Activated CD4-positive, alpha-beta memory T cell treated with anti-CD3 and anti-CD28 coated beads, Interleukin-2, amount 10 ng/mL, durations not matched to agents 7 days and 5 days (primary cell): ENCODE measurements around the gene DPP10. TPM values are rescaled to one million over a fixed set of nuclear protein-coding genes. Genes with fewer than 3 reads are reported as not detected.

Source experiments
- CTCF ChIA-PET: fragments of 350-600 bp; sonication (Branson Sonifier 250); formaldehyde crosslinking; loops from one replicate; lab custom pipeline; 2021; ENCODE audit warnings: antibody characterized with exemption, inconsistent platforms; lab: Charles Lee
- POLR2A ChIA-PET: fragments of 350-600 bp; sonication (Branson Sonifier 250); formaldehyde crosslinking; loops from one replicate; lab custom pipeline; 2021; ENCODE audit warnings: antibody characterized with exemption; lab: Charles Lee
- DNase-seq: peaks from one replicate; pipeline ENCODE4 v3.0.0-alpha.2; 2020
- H3K27ac Mint-ChIP-seq: one replicate; pipeline ENCODE4 v1.8.0; 2021; ENCODE audit warnings: mild to moderate bottlenecking, mixed read lengths
- H3K27me3 Mint-ChIP-seq: one replicate; pipeline ENCODE4 v1.8.0; 2021; ENCODE audit warnings: mixed read lengths
- H3K36me3 Mint-ChIP-seq: one replicate; pipeline ENCODE4 v1.8.0; 2021; ENCODE audit warnings: low read depth, mixed read lengths
- H3K4me1 Mint-ChIP-seq: one replicate; pipeline ENCODE4 v1.8.0; 2021; ENCODE audit warnings: mixed read lengths
- H3K4me3 Mint-ChIP-seq: one replicate; pipeline ENCODE4 v1.8.0; 2021; ENCODE audit warnings: mild to moderate bottlenecking, mixed read lengths
- H3K9me3 Mint-ChIP-seq: one replicate; pipeline ENCODE4 v1.8.0; 2021; ENCODE audit warnings: mixed read lengths
- total RNA-seq, 2 experiments: library from RNA; stranded (reverse); gene quantifications; one replicate each; pipeline ENCODE4 v1.2.3, GENCODE V29; 2021

The DPP10 gene
- total RNA-seq, 2 experiments from 2014 or later, result not detected

GRCh38 chr2:114784046-114784445 is 341.6 kb downstream of the DPP10 start:
- Mint-ChIP-seq H3K4me1 (no peaks in the 10 kb centered on the region), H3K9me3 (no peaks in the 10 kb centered on the region), H3K36me3 (no peaks in the 10 kb centered on the region), H3K27ac (no peak overlapping the region), H3K27me3 (no peaks in the 10 kb centered on the region), H3K4me3 (no peak overlapping the region)
- DNase-seq, result no peak
- ChIA-PET POLR2A (no interaction called here), CTCF (no interaction called here)

- no peak for DNase-seq
- Mint-ChIP-seq H3K27me3 (no peaks in the 10 kb centered on the region), H3K27ac (no peak overlapping the region), H3K36me3 (no peaks in the 10 kb centered on the region), H3K4me1 (no peaks in the 10 kb centered on the region), H3K4me3 (no peak overlapping the region), H3K9me3 (no peaks in the 10 kb centered on the region)
- ChIA-PET CTCF (no interaction called here), POLR2A (no interaction called here)
Observed at GRCh38 chr2:114784890-114785583, 342.6 kb downstream of the DPP10 start.

DNA sequence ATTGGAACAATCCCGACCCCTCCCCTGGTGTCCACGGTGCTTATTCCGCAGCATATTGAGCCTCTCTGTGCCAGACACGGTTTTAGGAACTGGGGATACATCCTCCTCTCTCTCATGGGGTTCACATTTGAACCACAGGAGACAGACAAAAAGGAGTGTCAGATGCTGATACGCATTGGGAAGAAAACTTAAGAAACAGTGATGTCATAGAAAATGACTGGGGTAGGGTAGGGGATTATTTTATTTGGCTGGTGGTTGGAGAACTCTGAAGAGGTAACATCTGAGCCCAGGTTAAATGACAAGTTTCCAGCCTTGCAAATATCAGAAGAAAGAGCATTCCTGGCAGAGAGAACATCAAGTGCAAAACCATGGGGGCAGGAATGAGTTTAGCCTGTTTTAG is 344.5 kb downstream of the DPP10 start:
- DNase-seq, result no peak
- Mint-ChIP-seq H3K4me1 (no peaks in the 10 kb centered on the region), H3K36me3 (no peaks in the 10 kb centered on the region), H3K9me3 (no peaks in the 10 kb centered on the region), H3K27me3 (no peaks in the 10 kb centered on the region), H3K27ac (no peak overlapping the region), H3K4me3 (no peak overlapping the region)
- CTCF ChIA-PET, result no interaction called here
- POLR2A ChIA-PET, result no interaction called here

DNA sequence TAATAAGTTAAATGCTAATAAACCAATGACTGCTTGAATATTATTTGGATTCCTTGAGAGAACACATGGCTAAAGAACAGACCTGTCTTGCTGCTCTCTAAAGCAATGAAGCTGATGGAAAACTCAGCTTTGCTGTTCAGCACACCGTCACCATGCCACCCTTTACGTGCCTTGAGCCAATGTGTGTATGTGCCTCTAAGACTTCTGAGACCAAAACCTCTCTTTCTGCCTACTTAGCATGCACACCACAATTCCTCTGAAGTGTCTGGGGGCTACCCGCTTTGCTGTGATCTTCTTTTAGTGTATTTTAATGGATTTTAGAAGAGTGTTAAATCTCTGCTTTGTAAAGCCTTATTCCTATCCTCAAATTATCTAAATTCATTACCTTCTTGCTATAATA is 345.0 kb downstream of the DPP10 start:
- H3K27me3 Mint-ChIP-seq, result no peaks in the 10 kb centered on the region
- no peaks in the 10 kb centered on the region for H3K9me3 Mint-ChIP-seq
- no peaks in the 10 kb centered on the region for H3K4me1 Mint-ChIP-seq
- POLR2A ChIA-PET, result no interaction called here
- no peak overlapping the region for H3K4me3 Mint-ChIP-seq
- CTCF ChIA-PET, result no interaction called here
- H3K27ac Mint-ChIP-seq, result no peak overlapping the region
- no peak for DNase-seq
- no peaks in the 10 kb centered on the region for H3K36me3 Mint-ChIP-seq

- Mint-ChIP-seq H3K27me3 (no peaks in the 10 kb centered on the region), H3K4me3 (no peak overlapping the region), H3K9me3 (no peaks in the 10 kb centered on the region)
Observed at GRCh38 chr2:114789989-114790388, 347.5 kb downstream of the DPP10 start.

DNA sequence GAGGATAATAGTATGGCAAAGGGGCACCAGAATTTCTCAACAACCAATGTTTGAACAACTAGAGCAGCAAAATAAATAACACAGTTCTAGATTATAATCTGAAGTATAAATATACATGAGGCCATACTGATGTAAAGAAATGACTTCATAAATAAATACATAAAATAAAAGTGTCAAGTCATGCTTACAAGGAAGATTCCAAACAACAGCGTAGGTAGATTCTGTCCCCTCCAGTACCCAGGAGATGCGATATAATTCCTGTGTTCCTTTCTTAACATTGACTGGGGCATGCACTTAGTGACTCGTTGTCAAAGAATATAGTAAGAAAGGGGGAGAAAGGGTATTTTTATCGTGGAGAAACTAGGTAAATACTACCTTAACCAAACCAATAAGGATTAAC is 355.1 kb downstream of the DPP10 start:
- POLR2A ChIA-PET, result no interaction called here
- H3K4me3 Mint-ChIP-seq, result no peak overlapping the region
- CTCF ChIA-PET, result no interaction called here
- no peak overlapping the region for H3K27ac Mint-ChIP-seq
- no peaks in the 10 kb centered on the region for H3K4me1 Mint-ChIP-seq
- H3K36me3 Mint-ChIP-seq, result no peaks in the 10 kb centered on the region
- DNase-seq, result no peak
- H3K9me3 Mint-ChIP-seq, result peaks cover 5% of the 10 kb centered on the region
- no peaks in the 10 kb centered on the region for H3K27me3 Mint-ChIP-seq

More at GRCh38 chr2:114789989-114790388, 347.5 kb downstream of the DPP10 start:
- Mint-ChIP-seq H3K36me3 (no peaks in the 10 kb centered on the region), H3K27ac (no peak overlapping the region), H3K4me1 (no peaks in the 10 kb centered on the region)
- DNase-seq, result no peak
- POLR2A ChIA-PET, result no interaction called here
- CTCF ChIA-PET, result no interaction called here

DNA sequence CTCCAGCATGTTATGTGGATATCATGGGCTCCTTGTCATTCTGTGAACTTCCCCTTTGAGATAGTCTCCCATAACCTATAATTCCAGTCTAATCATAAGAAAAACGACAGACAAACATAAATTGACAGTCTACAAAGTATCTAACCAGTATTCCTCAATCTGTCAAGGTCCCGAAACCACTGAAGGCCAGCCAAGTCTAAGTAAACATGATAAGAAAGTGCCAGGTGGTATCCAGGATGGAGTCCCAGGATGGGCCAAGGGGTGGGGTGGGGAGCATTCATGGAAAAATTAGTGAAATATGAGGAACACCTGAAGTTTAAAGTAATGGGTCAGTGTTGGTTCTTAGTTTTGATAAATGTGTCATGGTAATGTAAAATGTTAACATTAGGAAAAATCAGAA is 355.5 kb downstream of the DPP10 start:
- ChIA-PET POLR2A (no interaction called here), CTCF (no interaction called here)
- H3K4me3 Mint-ChIP-seq, result no peak overlapping the region
- peaks cover 5% of the 10 kb centered on the region for H3K9me3 Mint-ChIP-seq
- no peaks in the 10 kb centered on the region for H3K36me3 Mint-ChIP-seq
- H3K4me1 Mint-ChIP-seq, result no peaks in the 10 kb centered on the region
- no peaks in the 10 kb centered on the region for H3K27me3 Mint-ChIP-seq
- DNase-seq, result no peak
- no peak overlapping the region for H3K27ac Mint-ChIP-seq

GRCh38 chr2:114800371-114800770 is 357.9 kb downstream of the DPP10 start:
- POLR2A ChIA-PET, result no interaction called here
- no peak for DNase-seq
- CTCF ChIA-PET, result no interaction called here
- Mint-ChIP-seq H3K27ac (no peak overlapping the region), H3K36me3 (no peaks in the 10 kb centered on the region), H3K9me3 (peaks cover 5% of the 10 kb centered on the region), H3K27me3 (no peaks in the 10 kb centered on the region), H3K4me1 (no peaks in the 10 kb centered on the region), H3K4me3 (no peak overlapping the region)

- Mint-ChIP-seq H3K36me3 (no peaks in the 10 kb centered on the region), H3K9me3 (no peaks in the 10 kb centered on the region), H3K4me3 (no peak overlapping the region), H3K27me3 (no peaks in the 10 kb centered on the region), H3K27ac (no peak overlapping the region), H3K4me1 (no peaks in the 10 kb centered on the region)
- no peak for DNase-seq
- ChIA-PET POLR2A (no interaction called here), CTCF (no interaction called here)
Observed at GRCh38 chr2:114805195-114805594, 362.8 kb downstream of the DPP10 start.

GRCh38 chr2:114810092-114810491 is 367.7 kb downstream of the DPP10 start:
- Mint-ChIP-seq H3K9me3 (peaks cover 3% of the 10 kb centered on the region), H3K36me3 (no peaks in the 10 kb centered on the region), H3K27me3 (no peaks in the 10 kb centered on the region), H3K27ac (no peak overlapping the region), H3K4me3 (no peak overlapping the region), H3K4me1 (no peaks in the 10 kb centered on the region)
- POLR2A ChIA-PET, result no interaction called here
- CTCF ChIA-PET, result no interaction called here
- no peak for DNase-seq

- Mint-ChIP-seq H3K4me3 (no peak overlapping the region), H3K4me1 (no peaks in the 10 kb centered on the region), H3K9me3 (peaks cover 3% of the 10 kb centered on the region), H3K27ac (no peak overlapping the region), H3K36me3 (no peaks in the 10 kb centered on the region), H3K27me3 (no peaks in the 10 kb centered on the region)
- CTCF ChIA-PET, result no interaction called here
- POLR2A ChIA-PET, result no interaction called here
- DNase-seq, result no peak
Observed at GRCh38 chr2:114812261-114812660, 369.8 kb downstream of the DPP10 start.

DNA sequence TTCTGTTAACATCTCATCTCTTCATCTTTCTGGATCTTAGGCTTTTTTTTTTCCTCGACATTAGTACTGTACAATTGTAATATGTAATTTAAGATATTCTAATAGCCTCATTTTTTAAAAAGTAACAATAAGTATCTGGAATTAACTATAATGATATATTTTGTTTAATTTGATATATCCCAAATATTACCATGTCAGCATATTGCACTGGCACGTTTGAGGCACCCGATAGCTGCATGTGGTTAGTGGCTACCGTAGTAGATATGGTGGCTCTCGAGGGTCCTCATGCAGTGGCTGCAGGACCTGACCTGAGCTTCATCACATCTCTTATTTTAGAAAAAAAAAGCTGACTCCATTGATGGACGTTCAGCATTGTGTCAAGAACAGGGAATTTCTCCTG is 371.9 kb downstream of the DPP10 start:
- Mint-ChIP-seq H3K4me3 (no peak overlapping the region), H3K9me3 (peaks cover 4% of the 10 kb centered on the region), H3K27me3 (no peaks in the 10 kb centered on the region), H3K4me1 (no peaks in the 10 kb centered on the region), H3K27ac (no peak overlapping the region), H3K36me3 (no peaks in the 10 kb centered on the region)
- ChIA-PET CTCF (no interaction called here), POLR2A (no interaction called here)
- no peak for DNase-seq

GRCh38 chr2:114821055-114821454 is 378.6 kb downstream of the DPP10 start:
- H3K4me3 Mint-ChIP-seq, result no peak overlapping the region
- ChIA-PET POLR2A (no interaction called here), CTCF (no interaction called here)
- H3K27me3 Mint-ChIP-seq, result no peaks in the 10 kb centered on the region
- no peaks in the 10 kb centered on the region for H3K4me1 Mint-ChIP-seq
- H3K9me3 Mint-ChIP-seq, result peaks cover 3% of the 10 kb centered on the region
- H3K36me3 Mint-ChIP-seq, result no peaks in the 10 kb centered on the region
- DNase-seq, result no peak
- H3K27ac Mint-ChIP-seq, result no peak overlapping the region

- Mint-ChIP-seq H3K4me3 (no peak overlapping the region), H3K36me3 (no peaks in the 10 kb centered on the region), H3K9me3 (peaks cover 5% of the 10 kb centered on the region), H3K27me3 (no peaks in the 10 kb centered on the region), H3K4me1 (no peaks in the 10 kb centered on the region), H3K27ac (no peak overlapping the region)
- POLR2A ChIA-PET, result no interaction called here
- CTCF ChIA-PET, result no interaction called here
- DNase-seq, result no peak
Observed at GRCh38 chr2:114843963-114844362, 401.5 kb downstream of the DPP10 start.
